ENCODE results near the gene CTNNB1. TPM values are rescaled to one million over a fixed set of nuclear protein-coding genes. Genes with fewer than 3 reads are reported as not detected.
A peak's percentile ranks its signal among the peaks of the same experiment; 100 is the strongest.

Gene CTNNB1
- total RNA-seq, 1 donor: 921 TPM

DNA sequence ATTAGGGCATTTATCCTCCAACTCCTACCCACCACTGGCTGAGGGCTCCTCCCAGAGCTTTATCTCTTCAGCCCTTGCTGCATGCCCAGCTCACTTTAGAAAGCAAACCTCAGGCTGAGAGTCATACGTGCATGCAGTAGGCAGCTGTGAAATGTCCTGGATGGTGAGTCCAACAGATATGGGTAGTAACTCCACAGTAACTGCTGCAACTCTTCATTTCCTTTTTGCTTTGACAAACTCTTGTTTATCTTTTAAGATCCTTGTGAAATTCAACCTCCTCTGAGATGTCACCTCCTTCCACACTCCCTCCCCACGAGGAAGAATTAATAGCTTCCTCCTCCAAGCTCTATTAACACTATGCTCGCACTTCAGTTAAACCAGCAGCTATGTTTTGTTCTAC lies 35.9 kb upstream of the CTNNB1 start:
- peak; percentile 71 for DNase-seq (ENCODE audit: low read depth)
- TF ChIP-seq, protein P1, sequence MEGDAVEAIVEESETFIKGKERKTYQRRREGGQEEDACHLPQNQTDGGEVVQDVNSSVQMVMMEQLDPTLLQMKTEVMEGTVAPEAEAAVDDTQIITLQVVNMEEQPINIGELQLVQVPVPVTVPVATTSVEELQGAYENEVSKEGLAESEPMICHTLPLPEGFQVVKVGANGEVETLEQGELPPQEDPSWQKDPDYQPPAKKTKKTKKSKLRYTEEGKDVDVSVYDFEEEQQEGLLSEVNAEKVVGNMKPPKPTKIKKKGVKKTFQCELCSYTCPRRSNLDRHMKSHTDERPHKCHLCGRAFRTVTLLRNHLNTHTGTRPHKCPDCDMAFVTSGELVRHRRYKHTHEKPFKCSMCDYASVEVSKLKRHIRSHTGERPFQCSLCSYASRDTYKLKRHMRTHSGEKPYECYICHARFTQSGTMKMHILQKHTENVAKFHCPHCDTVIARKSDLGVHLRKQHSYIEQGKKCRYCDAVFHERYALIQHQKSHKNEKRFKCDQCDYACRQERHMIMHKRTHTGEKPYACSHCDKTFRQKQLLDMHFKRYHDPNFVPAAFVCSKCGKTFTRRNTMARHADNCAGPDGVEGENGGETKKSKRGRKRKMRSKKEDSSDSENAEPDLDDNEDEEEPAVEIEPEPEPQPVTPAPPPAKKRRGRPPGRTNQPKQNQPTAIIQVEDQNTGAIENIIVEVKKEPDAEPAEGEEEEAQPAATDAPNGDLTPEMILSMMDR (IDR thresholded peaks at IDR 0.05; ENCODE audit: insufficient read depth, low read depth, low read length): no peak
- H3K4me3 ChIP-seq (ENCODE audit: low read depth, low read length): no peak overlapping the region

DNA sequence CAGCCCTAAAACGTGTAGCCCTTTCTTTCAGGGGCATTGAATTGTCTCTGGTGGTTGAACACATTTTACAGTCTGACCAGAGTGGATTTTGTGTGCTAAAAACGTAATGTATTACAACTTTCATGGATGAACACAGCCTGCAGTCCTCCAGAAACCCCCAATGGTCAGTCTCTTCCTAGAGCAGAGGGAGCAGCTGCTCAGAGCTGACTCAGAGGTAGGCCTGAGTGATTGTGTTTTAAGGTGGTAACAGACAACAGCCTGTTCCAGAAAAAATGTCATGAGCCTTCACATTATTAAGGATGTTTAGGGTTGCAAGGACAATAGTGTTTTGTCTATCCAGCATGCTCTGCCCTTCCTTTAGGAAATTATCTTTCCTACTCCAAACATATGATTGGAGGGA lies 34.5 kb upstream of the CTNNB1 start:
- TF ChIP-seq, protein P1 (IDR thresholded peaks at IDR 0.05; ENCODE audit: insufficient read depth, low read depth, low read length): no peak
- DNase-seq (ENCODE audit: low read depth): no peak
- H3K4me3 ChIP-seq (ENCODE audit: low read depth, low read length): no peak overlapping the region

GRCh38 chr3:41167722-41168497 lies 31.4 kb upstream of the CTNNB1 start:
- TF ChIP-seq, protein P1 (IDR thresholded peaks at IDR 0.05; ENCODE audit: insufficient read depth, low read depth, low read length): no peak
- H3K4me3 ChIP-seq (ENCODE audit: low read depth, low read length): no peak overlapping the region

GRCh38 chr3:41169023-41169422 lies 30.3 kb upstream of the CTNNB1 start:
- TF ChIP-seq, protein P1 (IDR thresholded peaks at IDR 0.05; ENCODE audit: insufficient read depth, low read depth, low read length): no peak
- peak; percentile 26 for DNase-seq (ENCODE audit: low read depth)
- no peak overlapping the region for H3K4me3 ChIP-seq (ENCODE audit: low read depth, low read length)

More at GRCh38 chr3:41167722-41168497, 31.4 kb upstream of the CTNNB1 start:
- DNase-seq (ENCODE audit: low read depth): no peak

GRCh38 chr3:41173926-41174885 lies 25.1 kb upstream of the CTNNB1 start:
- TF ChIP-seq, protein P1 (IDR thresholded peaks at IDR 0.05; ENCODE audit: insufficient read depth, low read depth, low read length): no peak
- peak; percentile 50 for DNase-seq (ENCODE audit: low read depth)
- H3K4me3 ChIP-seq (ENCODE audit: low read depth, low read length): no peak overlapping the region

DNA sequence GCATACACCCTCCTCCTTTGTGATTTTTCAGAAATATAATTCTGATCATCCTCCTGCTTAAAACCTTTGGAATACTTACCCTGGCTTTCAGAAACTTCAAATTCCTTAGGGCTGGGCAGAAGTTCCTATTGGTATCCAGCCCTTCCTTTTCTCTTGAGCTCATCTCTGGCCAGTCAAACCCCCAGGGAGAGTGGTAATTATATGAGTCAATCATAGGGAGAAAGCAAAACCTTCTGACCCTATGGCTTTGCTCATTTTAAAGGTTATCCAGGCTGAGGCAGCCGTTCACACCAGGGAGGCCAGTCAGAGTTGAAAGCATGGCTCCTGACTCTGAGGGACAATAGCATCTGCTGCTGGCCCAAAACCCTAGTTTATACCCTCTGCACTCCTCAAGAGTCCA lies 23.9 kb upstream of the CTNNB1 start:
- no peak for DNase-seq (ENCODE audit: low read depth)
- TF ChIP-seq, protein P1 (IDR thresholded peaks at IDR 0.05; ENCODE audit: insufficient read depth, low read depth, low read length): no peak
- H3K4me3 ChIP-seq (ENCODE audit: low read depth, low read length): no peak overlapping the region
